Islet precursor cell (in vitro differentiated cells): ENCODE data around the gene MMS19.

Source experiments
- DNase-seq: peaks from one replicate; pipeline ENCODE4 v3.0.0-alpha.2; 2018

The MMS19 gene

DNA sequence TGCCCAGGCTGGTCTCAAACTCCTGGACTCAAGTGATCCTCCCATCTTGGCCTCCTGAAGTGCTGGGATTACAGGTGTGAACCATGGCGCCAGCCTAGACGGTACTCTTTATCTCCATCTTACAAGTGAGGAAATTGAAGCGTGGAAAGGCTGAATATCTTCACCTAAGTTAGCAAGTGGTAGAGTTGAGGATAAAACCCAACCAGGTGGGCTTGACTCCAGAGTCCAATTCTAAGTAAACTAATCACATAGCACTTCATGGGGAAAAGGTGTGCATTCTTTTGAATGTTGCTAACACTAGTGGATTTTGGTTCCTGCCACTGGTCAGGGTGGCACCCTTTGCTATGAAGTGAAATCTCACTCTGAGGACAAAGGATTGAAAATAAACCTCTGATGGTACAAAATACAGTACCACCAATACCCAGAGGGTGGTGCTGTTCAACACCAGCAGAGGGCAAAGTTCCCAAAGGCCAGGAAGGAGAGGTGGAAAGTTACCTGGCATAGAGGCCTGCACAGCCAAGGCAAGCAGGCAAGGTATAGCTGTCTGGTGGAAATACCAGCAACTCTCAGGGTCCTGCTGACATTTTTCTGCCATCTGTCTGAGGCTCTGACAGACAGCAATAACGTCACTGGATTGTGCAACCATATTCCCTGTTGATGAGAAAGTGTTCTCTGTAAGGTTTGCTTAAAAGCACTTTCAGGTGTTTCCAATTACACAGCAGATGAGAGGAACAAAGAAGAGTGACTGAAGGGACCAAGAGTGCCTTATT is 34.7 kb downstream of the MMS19 start:
- peak; percentile 86 for DNase-seq

DNA sequence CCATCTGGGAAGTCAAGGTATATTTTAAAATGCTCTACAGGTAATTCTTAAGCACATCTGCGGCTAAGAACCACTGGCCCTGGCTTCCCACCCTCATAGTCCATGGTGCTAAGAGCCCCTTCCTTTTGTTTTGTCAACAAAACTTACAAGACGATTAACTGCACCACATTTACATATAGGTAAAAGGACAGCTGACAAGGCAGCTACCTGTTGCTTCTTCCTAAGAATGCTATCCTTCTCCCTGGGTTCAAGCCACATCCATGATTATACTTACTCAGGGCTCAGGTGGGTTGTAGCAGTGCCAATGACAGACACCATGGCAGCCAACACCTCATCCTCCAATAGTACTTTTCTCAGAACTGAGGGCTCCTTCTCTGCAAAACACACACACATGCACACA is 35.9 kb downstream of the MMS19 start:
- no peak for DNase-seq

DNA sequence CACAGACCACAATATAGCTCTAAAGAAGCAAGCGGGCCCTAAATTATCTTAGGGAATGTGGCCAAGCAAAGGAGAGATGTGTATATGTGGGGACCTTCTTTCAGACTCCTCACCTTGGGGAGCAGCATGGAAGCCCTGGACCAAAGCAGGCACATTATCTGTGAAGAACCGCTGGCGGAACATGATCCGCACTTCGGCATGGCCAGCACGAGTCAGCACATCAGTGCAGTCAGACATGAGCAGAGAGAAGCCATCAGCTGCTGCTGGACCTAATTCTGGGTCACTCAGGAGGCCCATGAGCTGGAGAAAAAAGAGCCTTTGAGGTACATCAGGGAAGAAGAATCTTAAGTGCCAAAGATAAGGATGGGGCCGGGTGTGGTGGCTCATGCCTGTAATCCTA is 38.3 kb downstream of the MMS19 start:
- no peak for DNase-seq

DNA sequence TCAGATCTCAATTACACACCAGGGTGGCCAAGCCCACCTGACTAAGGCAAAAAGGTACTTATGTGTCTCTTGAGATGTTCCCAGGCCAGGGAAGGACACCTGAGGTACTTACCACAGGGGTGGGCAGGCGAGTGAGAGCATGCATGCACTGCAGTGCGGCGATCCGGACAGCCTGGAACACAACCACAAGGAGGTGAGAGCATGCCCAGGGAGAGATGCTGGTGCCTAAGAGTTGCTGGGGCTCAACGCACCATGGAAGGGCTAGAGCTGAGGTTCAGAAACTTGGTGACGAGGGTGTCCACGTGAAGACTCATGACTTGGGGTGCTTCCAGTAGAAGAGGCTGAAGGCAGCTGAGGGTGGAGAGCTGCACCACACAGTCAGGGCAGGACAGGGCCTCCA is 39.1 kb downstream of the MMS19 start:
- no peak for DNase-seq

DNA sequence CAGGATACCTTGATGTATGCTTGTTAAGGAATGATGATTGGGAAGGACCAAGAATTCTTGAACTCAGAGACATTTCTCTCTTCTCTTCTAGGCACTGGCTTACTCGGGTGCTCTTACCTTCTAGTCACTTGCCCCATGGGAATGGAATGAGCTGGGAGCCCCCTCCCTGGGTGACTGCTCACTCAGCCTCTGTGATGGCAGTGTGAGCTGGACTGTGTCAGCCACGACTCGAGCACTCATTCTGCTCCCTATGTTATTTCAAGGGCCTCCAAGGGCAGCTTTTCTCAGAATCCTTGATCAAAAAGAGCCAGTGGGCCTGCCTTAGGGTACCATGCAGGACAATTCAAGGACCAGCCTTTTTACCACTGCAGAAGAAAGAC is 41.5 kb downstream of the MMS19 start:
- no peak for DNase-seq

DNA sequence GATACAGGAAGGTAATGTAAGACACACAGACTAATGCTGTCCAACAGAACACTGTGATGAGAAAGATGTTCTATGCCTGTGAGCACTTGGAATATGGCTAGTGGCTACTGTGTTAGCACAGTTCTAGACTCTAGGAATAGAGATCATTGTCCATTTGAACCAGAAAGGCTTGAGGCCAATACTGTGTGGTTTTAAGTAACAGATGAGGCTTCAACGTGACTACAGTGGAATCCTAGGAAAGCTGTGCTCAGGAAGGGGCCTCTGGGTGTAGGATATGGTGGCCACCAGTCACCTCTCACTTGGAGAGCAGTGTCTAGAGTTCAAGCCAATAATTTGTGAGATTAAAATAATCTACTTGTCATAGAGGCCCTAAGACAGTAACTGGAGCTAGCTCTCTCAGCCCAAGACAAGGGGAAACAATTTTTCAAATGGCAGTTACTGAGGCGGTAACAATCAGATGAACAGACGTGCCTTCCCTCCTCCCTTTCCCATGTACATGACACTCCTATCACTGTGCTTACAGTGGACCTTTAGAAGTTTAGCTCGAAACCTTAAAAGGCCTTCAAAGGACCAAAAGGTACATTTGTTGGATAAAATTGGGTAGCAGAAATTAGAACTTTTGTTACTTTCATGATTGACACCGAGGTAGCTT is 42.1 kb downstream of the MMS19 start:
- DNase-seq: no peak

DNA sequence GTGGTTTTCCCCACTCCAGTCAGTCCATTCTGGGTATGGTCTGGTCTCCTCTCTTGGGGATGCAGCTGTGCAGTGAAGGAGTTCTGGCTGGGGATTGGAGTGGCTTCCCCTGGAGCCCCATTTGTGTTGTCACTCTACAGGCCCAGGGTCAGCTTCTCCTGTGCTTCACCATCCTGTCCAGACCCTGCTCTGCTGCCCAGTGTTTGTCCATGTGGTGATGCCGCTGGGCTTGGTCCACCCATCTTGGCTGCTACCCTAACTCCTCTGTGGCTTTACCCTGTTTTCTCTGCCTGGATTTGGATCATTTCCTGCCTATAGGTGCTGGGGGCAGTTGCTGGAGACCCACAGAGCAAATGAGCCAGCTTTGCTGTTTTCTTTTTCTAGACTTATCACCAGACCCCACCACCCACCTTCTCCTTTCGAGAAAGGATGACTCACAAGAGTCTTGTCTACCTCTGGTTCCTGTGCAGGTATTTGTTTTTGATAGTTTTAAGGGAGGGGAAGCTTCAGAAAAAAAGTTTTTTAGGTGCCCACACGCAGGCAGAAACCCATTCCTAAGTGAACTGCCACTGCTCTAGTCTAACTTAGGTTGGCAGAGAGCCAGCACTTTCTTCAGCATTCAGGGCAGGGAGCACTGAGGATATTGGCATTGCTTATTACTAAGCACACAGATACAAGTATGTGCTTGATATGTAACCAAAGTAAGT is 43.7 kb downstream of the MMS19 start:
- no peak for DNase-seq

DNA sequence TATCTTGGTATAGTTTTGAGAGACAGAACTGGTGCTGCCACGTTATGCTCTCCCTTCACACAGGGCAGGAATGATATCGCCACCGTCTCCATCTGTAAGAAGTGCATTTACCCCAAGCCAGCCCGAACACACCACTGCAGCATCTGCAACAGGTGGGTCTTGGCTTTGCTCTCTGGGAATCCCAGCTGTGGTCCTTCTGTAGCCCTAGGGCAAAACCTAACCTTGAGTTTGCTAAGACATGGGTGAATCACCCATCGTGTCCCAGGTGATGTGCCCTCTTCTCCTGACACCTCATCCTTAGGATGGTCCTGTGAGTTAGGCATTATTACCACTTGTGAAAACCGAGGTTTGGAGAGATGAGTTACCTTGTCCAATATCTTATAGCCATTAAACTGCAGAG is 45.9 kb downstream of the MMS19 start:
- no peak for DNase-seq

DNA sequence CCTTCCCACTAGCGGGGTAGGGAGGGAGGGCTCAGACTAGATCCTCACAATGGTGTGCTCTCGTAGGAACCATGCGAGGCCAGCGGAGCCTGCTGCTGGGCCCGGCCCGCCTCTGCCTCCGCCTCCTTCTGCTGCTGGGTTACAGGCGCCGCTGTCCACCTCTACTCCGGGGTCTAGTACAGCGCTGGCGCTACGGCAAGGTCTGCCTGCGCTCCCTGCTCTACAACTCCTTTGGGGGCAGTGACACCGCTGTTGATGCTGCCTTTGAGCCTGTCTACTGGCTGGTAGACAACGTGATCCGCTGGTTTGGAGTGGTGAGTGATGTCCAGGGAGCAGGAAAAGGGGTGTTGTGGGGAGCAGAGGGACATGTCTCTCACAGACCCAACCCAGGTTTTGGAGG is 46.6 kb downstream of the MMS19 start:
- DNase-seq: no peak

DNA sequence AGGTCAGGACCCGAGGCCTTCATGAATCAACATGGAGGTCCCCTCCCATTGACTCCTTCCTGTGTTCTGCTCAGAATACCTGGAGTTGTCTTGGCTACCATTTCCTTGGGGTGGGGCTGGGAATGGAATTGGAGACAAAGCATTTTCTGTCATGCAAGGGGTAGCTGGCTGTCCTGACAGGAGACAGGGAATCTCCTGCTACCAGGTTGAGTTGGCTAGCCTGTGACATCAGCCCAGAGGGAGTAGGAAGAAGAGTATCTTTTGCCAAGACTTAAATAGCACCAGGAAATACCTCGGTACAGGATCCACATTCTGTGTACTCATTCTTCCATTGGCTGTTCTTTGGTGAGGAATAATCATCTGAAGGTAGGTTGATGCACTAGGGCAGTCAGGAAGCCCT is 47.4 kb downstream of the MMS19 start:
- DNase-seq: no peak

DNA sequence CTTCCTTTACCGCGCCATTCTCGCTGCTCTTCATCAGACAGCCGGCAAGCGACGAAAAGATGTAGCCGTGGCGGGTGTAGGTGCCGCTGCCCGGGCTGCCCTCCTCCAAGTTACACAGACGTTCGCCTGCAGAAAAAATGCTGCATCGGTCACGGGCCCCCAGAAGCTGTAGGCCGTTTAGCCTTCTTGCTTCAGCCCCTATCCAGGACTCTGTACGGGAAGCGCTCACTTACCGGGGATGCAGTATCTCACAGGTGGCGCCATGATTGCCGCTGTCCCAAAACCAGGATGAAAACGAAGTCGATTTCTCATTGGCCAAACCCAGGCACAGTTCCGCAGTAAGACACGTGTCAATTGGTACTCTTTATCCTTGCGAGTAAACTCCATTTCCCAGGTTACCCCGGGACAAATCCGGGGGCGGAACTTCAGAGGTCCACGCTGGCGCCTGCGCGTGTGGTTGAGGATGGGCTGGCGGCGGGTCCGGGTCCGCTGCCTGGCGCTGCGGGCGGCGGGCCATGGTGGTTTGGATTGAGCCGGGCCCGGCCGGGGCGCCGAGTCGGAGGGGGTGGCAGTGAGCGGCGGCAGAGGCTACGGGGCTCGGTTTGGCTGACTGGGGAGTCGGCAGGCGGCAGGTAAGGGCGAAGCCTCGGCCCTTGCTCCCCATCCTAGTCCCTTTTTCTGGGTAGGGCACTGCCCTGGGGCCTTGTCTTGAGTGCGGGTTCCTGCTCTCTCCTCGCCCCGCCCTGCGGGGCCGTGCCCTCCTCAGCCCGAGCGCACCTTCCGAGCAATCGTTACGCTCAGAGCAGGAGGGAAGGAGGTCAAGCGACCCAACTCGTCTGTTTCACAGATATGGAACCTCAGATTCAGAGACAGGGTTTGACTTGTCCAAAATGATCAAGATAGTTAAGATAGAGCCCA is 52.2 kb downstream of the MMS19 start, which contains the start of the genes EXOSC1 and ZDHHC16:
Gene EXOSC1 (minus strand): TSS at position 285 of the 918 bp plus-strand sequence. CDS start 21 bp downstream, at position 264.
Gene ZDHHC16 (plus strand): TSS at position 454 of the 918 bp plus-strand sequence. CDS start 5,501 bp downstream, outside the sequence.
- peak; percentile 98 for DNase-seq

DNA sequence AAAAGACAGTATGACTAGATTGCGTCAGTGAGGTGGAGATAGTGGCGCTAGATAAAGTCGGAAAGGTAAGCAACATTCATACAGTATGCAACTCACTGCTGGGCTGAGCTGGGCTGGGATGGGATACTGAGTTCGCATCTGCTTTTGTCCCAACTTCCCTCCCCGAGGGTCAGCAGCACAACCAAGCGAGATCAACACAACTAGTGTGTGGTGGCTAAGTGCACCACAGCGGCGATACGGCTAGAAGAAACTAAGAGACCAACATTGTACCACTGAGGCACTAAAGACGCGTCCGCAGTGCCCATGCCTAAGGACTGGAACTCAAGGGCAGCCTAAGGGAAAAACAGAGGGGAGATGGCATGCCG is 52.9 kb downstream of the MMS19 start:
- DNase-seq: no peak

DNA sequence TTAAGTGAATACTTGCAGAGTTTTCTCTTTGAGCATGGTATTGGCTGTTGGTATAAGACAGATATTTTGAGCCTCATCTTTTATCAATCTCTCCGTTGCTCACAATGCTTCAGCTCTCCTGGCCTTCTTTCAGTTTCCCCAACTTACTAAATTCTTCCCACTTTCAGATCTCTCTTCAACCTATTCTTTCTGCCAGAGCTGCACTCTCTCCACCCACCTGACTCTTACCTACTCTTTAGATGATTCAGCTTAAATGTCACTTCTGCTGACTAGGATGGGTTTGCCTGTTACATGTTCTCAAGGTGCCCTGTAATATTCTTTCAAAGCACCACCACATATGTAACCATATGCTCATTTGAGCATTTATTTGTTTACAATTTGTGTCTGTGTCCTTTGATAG is 54.0 kb downstream of the MMS19 start:
- no peak for DNase-seq

DNA sequence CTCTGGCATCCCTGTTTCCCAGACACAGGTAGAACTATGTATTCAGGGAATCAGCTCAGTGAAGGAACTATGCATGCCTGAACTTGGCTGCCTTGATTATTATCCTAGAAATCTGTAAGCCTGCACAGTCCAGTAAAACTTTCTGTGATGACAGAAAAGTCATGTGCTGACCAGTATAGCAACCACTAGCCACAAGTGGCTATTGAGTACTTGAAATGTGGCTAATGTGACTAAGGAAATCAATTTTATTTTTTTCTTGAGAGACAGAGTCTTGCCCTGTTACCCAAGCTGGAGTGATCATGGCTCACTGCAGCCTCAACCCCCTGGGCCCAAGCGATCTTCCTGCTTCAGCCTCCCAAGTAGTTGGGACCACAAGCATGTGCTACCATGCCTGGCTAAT is 55.9 kb downstream of the MMS19 start:
- DNase-seq: no peak

DNA sequence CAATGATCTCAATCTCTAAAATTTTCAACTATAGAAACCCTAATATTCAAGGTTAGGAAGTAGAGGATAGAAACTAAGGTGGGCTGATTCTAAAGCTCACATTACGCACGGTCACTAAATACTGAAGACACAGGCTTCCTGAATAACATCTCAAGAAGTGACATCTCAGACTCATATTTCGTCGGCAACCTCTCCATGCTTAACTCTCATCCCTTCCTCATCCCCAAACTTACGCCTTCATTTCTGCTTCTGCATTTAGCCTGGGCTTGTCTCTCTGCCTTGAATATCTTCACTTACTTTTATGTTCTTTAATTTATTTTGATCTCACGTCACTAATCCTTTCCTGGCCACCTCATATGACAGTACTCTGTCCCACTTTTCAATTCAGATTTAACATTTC is 63.0 kb downstream of the MMS19 start:
- no peak for DNase-seq

DNA sequence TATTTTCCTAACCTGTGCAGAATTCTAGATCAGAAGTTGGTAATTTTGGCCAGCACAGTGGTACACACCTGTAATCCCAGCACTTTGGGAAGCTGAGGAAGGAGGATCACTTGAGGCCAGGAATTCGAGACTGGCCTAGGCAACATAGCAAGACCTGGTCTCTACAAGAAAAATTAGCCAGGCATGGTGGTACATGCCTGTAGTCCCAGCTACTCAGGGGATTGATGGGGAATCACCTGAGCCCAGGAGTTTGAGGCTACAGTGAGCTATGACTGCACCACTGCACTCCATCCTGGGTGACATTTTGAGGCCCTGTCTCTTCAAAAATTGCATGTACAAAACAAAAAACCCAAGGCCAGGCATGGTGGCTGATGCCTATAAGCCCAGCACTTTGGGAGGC is 63.7 kb downstream of the MMS19 start:
- no peak for DNase-seq

DNA sequence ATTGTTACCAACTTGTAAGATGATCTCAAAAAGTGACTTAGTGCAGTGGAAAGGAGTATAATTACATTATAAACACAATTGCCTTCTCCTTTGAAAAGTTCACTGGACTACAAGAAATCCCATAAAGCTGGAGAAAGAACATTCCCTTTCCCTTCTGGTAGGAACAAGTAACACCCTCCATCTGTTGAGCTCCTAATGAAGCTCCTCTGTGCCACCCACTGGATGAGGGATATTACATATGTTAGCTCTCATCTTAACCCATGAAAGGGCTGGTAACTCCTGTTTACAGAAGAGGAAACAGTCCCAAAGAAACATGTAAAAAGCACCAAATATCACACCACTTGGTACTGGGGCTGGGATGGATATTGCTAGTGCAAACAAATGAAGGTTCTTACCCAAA is 64.2 kb downstream of the MMS19 start:
- no peak for DNase-seq

DNA sequence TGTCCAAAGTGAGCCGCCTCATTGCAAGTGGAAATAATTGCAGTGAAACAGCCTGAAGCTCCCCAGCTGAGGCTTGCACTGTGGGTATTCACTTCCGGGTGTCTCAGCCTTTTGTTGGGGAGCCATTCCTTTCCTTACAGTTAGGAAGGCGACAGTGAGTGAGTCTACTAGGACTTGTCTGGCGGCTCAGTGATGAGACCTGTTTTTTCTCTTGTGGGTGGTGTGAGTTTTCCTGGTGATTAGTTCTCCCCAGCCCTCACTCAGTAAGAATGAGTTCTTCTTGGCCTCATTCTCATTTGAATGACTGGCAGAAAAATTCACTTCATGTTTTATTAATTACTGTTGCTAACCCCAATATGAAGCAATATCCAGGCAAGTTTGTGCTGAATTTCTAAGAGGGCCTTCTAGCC is 69.6 kb downstream of the MMS19 start:
- DNase-seq: no peak

DNA sequence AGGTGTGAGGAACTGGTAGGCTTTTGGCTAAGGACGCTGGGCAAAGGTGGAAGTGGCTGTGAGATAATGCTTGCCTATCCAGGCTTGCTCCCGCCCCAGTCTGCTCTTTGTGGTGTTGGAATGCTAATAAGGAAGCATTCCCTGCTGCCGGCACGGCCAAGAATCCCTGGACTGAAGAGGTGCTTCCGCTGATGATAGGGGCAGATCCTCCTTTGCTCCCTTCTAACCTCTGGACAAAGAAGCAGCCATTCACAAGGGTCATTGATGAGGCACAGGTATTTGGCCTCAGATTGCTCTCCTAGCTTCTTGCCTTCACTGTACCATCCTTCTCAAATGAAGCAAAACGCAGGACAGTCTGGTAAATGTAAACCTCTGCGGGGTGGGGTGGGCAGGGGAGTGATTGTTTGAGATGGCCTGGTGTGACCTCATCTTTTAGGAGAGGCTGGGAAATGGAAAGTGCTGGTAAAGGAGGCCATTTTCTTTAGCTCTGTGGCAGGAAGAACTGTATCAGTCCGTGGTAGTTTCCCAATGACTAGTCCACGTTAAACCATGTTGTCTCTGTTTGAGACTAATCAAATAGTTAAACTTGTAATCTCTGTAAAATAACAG is 70.5 kb downstream of the MMS19 start:
- peak; percentile 93 for DNase-seq

DNA sequence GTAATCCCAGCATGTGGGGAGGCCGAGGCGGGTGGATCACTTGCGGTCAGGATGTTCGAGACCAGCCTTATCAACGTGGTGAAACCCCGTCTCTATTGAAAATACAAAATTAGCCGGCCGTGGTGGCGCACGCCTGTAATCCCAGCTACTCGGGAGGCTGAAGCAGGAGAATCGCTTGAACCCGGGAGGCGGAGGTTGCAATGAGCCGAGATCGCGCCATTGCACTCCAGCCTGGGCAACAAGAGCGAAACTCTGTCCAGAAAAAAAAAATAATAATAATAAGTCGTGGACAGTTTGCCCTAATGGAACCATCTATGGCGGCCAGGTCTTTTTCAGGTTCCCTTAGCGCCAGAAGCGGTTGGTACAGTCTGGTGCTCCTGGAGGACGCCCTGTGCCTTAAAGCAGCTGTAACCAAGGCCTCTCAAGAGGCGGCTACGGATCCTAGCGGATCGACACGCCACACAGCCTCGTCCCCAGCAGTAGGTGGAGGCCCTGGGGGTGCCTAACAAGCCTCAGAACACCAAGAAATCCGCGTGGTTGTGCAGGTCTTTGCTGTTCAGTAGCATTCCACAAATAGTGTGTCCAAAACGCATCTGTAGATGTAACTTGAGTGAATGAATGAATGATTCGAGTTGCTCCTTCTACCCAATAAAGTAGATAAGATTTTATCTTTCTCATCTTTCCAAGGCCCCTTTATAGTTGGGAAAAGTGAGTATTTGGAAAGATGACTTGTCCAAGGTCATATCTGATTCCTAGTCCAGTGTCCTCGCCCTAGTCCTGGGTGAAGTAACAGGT is 71.2 kb downstream of the MMS19 start:
- DNase-seq: no peak

DNA sequence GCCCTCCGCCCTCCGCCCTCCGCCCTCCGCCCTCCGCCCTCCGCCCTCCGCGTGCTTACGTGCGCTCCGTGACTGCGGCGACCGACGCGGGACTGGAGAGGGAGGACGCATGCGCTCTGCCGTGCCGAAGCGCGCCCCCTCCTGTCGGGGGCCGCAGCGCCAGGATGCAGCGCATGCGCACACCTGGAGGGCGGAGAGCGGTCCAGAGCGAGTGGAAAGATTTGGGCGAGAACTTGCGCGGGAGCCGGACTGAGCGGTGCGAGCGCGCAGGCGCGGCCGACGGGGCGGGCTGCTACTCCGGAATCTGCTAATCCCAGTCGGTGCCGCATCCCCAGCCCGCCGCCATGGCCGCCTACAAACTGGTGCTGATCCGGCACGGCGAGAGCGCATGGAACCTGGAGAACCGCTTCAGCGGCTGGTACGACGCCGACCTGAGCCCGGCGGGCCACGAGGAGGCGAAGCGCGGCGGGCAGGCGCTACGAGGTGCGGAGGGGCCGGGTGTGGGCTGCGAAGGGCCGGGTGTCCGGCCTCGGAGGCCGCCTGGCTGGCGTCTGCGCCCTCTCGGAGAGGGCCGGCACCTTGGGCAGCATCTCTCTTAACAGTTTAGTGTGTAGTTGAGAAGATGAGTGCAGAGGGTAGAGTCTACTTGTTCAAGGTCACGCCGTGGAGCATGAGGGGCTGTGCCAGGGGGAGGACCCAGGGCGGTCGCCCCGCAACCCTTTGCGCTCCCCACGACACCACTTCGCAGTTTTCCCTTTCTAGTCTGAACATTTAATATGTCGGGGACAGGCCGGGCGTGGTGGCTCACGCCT is 72.1 kb downstream of the MMS19 start, which contains the start of gene PGAM1:
Gene PGAM1 (plus strand): TSS at position 228 of the 812 bp plus-strand sequence. CDS start 117 bp downstream, at position 345.
- peak; percentile 98 for DNase-seq
